ENCODE results near the gene PARN.

PARN gene

GRCh38 chr16:14676633-14677032 lies 46.6 kb upstream of the PARN start:
- H3K9me2 ChIP-seq (replicated peaks; ENCODE audit: insufficient read depth, low read length): no peaks in the 10 kb centered on the region
- no peak overlapping the region for H2AFZ ChIP-seq (ENCODE audit: low read length)
- H3K4me2 ChIP-seq (ENCODE audit: low read depth, low read length): no peak overlapping the region
- no peak overlapping the region for H3K27ac ChIP-seq (ENCODE audit: low read length)
- H3K9me3 ChIP-seq (replicated peaks; ENCODE audit: insufficient read depth, low read length): no peaks in the 10 kb centered on the region
- H3F3A ChIP-seq (ENCODE audit: insufficient read depth, low read length): peaks cover 10% of the 10 kb centered on the region
- H3K27me3 ChIP-seq (replicated peaks; ENCODE audit: insufficient read depth, low read length): no peaks in the 10 kb centered on the region
- H3K4me3 ChIP-seq (ENCODE audit: low read length): no peak overlapping the region
- no peaks in the 10 kb centered on the region for H4K20me1 ChIP-seq (ENCODE audit: insufficient read depth, low read length)
- H3K36me3 ChIP-seq (replicated peaks; ENCODE audit: insufficient read depth, low read length): no peaks in the 10 kb centered on the region
- DNase-seq: no peak
- H3K9ac ChIP-seq (ENCODE audit: low read length): no peak overlapping the region
- TF ChIP-seq CTCF (IDR thresholded peaks at IDR 0.05; ENCODE audit: low read length) (no peak), EZH2phosphoT487 (IDR thresholded peaks at IDR 0.05; ENCODE audit: low read length) (no peak), EZH2 (optimal IDR thresholded peaks at IDR 0.05; ENCODE audit: low read depth, low read length) (no peak)
- H3K4me1 ChIP-seq (ENCODE audit: low read length): peaks cover 10% of the 10 kb centered on the region
- H3K79me2 ChIP-seq (ENCODE audit: low read length): no peaks in the 10 kb centered on the region

- Histone ChIP-seq H3K4me3 (ENCODE audit: low read length) (peak overlapping the region; percentile 34), H3K4me2 (ENCODE audit: low read depth, low read length) (peak overlapping the region; percentile 64), H3K36me3 (replicated peaks; ENCODE audit: insufficient read depth, low read length) (no peaks in the 10 kb centered on the region), H3K9me3 (replicated peaks; ENCODE audit: insufficient read depth, low read length) (no peaks in the 10 kb centered on the region), H3K79me2 (ENCODE audit: low read length) (no peaks in the 10 kb centered on the region), H3K27ac (ENCODE audit: low read length) (peak overlapping the region; percentile 62; the same call in 1 of the 2 replicates), H4K20me1 (ENCODE audit: insufficient read depth, low read length) (no peaks in the 10 kb centered on the region), H3K9me2 (replicated peaks; ENCODE audit: insufficient read depth, low read length) (no peaks in the 10 kb centered on the region), H3K27me3 (replicated peaks; ENCODE audit: insufficient read depth, low read length) (no peaks in the 10 kb centered on the region), H3K4me1 (ENCODE audit: low read length) (peaks cover 10% of the 10 kb centered on the region), H2AFZ (ENCODE audit: low read length) (peak overlapping the region; percentile 55), H3F3A (ENCODE audit: insufficient read depth, low read length) (peaks cover 18% of the 10 kb centered on the region), H3K9ac (ENCODE audit: low read length) (peak overlapping the region; percentile 3; the same call in 1 of the 2 replicates)
- peak; percentile 84 for DNase-seq
- TF ChIP-seq CTCF (IDR thresholded peaks at IDR 0.05; ENCODE audit: low read length): no peak
- no peak for TF ChIP-seq EZH2phosphoT487 (IDR thresholded peaks at IDR 0.05; ENCODE audit: low read length)
- no peak for TF ChIP-seq EZH2 (optimal IDR thresholded peaks at IDR 0.05; ENCODE audit: low read depth, low read length)
Observed at GRCh38 chr16:14672403-14672971, 42.4 kb upstream of the PARN start.

GRCh38 chr16:14669776-14670175 lies 39.7 kb upstream of the PARN start:
- Histone ChIP-seq H3K36me3 (replicated peaks; ENCODE audit: insufficient read depth, low read length) (no peaks in the 10 kb centered on the region), H3K4me1 (ENCODE audit: low read length) (peaks cover 10% of the 10 kb centered on the region), H3K27me3 (replicated peaks; ENCODE audit: insufficient read depth, low read length) (no peaks in the 10 kb centered on the region), H3K9ac (ENCODE audit: low read length) (no peak overlapping the region), H3K27ac (ENCODE audit: low read length) (no peak overlapping the region), H3K4me2 (ENCODE audit: low read depth, low read length) (no peak overlapping the region), H3F3A (ENCODE audit: insufficient read depth, low read length) (peaks cover 18% of the 10 kb centered on the region), H4K20me1 (ENCODE audit: insufficient read depth, low read length) (no peaks in the 10 kb centered on the region), H3K79me2 (ENCODE audit: low read length) (no peaks in the 10 kb centered on the region), H2AFZ (ENCODE audit: low read length) (no peak overlapping the region), H3K9me2 (replicated peaks; ENCODE audit: insufficient read depth, low read length) (no peaks in the 10 kb centered on the region), H3K9me3 (replicated peaks; ENCODE audit: insufficient read depth, low read length) (no peaks in the 10 kb centered on the region), H3K4me3 (ENCODE audit: low read length) (no peak overlapping the region)
- TF ChIP-seq CTCF (IDR thresholded peaks at IDR 0.05; ENCODE audit: low read length) (no peak), EZH2phosphoT487 (IDR thresholded peaks at IDR 0.05; ENCODE audit: low read length) (no peak), EZH2 (optimal IDR thresholded peaks at IDR 0.05; ENCODE audit: low read depth, low read length) (no peak)
- no peak for DNase-seq

Data from MM.1S (cell line).